ENCODE data around the gene CA10.

GRCh38 chr17:51946311-51946710 lies 212.2 kb downstream of the CA10 start:
- TF ChIP-seq EZH2phosphoT487 (IDR thresholded peaks at IDR 0.05; ENCODE audit: insufficient read depth, low read depth) (no peak), EZH2 (IDR thresholded peaks at IDR 0.05; ENCODE audit: insufficient read depth, poor library complexity, severe bottlenecking) (no peak)
